Colonic mucosa (tissue), 4 donors: ENCODE measurements around the gene FBXW9. TPM values are rescaled to one million over a fixed set of nuclear protein-coding genes. Genes with fewer than 3 reads are reported as not detected.

Experiments
- DNase-seq: peaks from one replicate; pipeline ENCODE4 v3.0.0-alpha.2; 2020
- H3K27ac ChIP-seq: fragments of 200-600 bp; one replicate; pipeline ENCODE4 v1.8.0; 2021
- H3K27me3 ChIP-seq: fragments of 200-600 bp; one replicate; pipeline ENCODE4 v1.8.0; 2021
- H3K36me3 ChIP-seq: fragments of 200-600 bp; one replicate; pipeline ENCODE4 v1.8.0; 2021
- H3K4me1 ChIP-seq: fragments of 200-600 bp; one replicate; pipeline ENCODE4 v1.8.0; 2021; ENCODE audit warnings: mild to moderate bottlenecking
- H3K4me3 ChIP-seq: fragments of 200-600 bp; one replicate; pipeline ENCODE4 v1.8.0; 2021
- H3K9ac ChIP-seq, 2 donors: one replicate each; pipeline ENCODE4 v1.7.0; 2013; ENCODE audit warnings: control low read depth in 2 of 2, low read depth in 2 of 2, low read length in 2 of 2
- H3K9me3 ChIP-seq: fragments of 200-600 bp; one replicate; pipeline ENCODE4 v1.8.0; 2021
- CTCF ChIP-seq: fragments of 200-600 bp; IDR thresholded peaks from one replicate; pipeline ENCODE4 v1.8.0; 2022; ENCODE audit warnings: antibody characterized with exemption, mild to moderate bottlenecking
- intact Hi-C: fragments of 100-400 bp; cut with DNase I; formaldehyde crosslinking; loops from one replicate; pipeline ENCODE4 v1.14.1; 2022
- total RNA-seq, 2 donors: library from RNA; stranded (reverse); fragmentation: NEBNext Ultra II Directional in 1 of 2; extraction: Animal tissue kit (Norgen Biotek cat#: 25700) in 1 of 2; gene quantifications; one replicate each; pipeline ENCODE4 v1.2.1, GENCODE V29; 2021
- donor health status: healthy.
- donor health status: DM: no; HTN: no; CAD: no.
- donor health status: DM: no; HTN: no; CAD: no.

FBXW9 gene
- total RNA-seq, 2 donors from 2014 or later = 6.5 to 10.3 TPM

GRCh38 chr19:12641456-12641855 is 55.0 kb downstream of the FBXW9 start:
- intact Hi-C loops = no loop called here
- DNase-seq = no peak
- no peaks in the 10 kb centered on the region for H3K4me1 ChIP-seq
- H3K4me3 ChIP-seq = no peak overlapping the region
- H3K27ac ChIP-seq = no peak overlapping the region
- no peaks in the 10 kb centered on the region for H3K27me3 ChIP-seq
- TF ChIP-seq CTCF = no peak
- H3K9ac ChIP-seq = no peak overlapping the region
- H3K36me3 ChIP-seq = no peaks in the 10 kb centered on the region
- no peaks in the 10 kb centered on the region for H3K9me3 ChIP-seq

- peak; percentile 82 for TF ChIP-seq CTCF
- Histone ChIP-seq H3K4me3 (no peak overlapping the region), H3K27me3 (no peaks in the 10 kb centered on the region), H3K27ac (no peak overlapping the region), H3K9me3 (no peaks in the 10 kb centered on the region), H3K4me1 (no peaks in the 10 kb centered on the region), H3K9ac (no peak overlapping the region), H3K36me3 (no peaks in the 10 kb centered on the region)
- intact Hi-C loops = no loop called here
- peak; percentile 83 for DNase-seq
Measured at GRCh38 chr19:12639901-12640613, 56.4 kb downstream of the FBXW9 start.

Other genes with a start within 250 kb of the FBXW9 start
- 1 to 10 TPM; 1.3 to 2.0 TPM for gene ZNF709, start 211.8 kb downstream of the FBXW9 start, total RNA-seq
- 10 to 100 TPM; 14.8 to 17.4 TPM for gene ZNF564, start 145.1 kb downstream of the FBXW9 start, total RNA-seq
- gene ZNF490, start 85.8 kb downstream of the FBXW9 start, total RNA-seq = 1 to 10 TPM; 6.2 to 7.5 TPM
- 10 to 100 TPM; 17.9 to 20.5 TPM for gene ZNF791, start 85.7 kb downstream of the FBXW9 start, total RNA-seq
- 10 to 100 TPM; 51.7 to 67.4 TPM for gene MAN2B1, start 29.9 kb downstream of the FBXW9 start, total RNA-seq
- 10 to 100 TPM in 1 of 2 donors, 1 to 10 TPM in 1; 7.3 to 17.9 TPM for gene WDR83, start 29.8 kb downstream of the FBXW9 start, total RNA-seq
- 10 to 100 TPM; 66.2 to 87.5 TPM for gene DHPS, start 14.8 kb downstream of the FBXW9 start, total RNA-seq
- gene GNG14, start 8.6 kb downstream of the FBXW9 start, total RNA-seq = not detected
- 10 to 100 TPM; 46.7 to 65.5 TPM for gene TNPO2, start 27.3 kb upstream of the FBXW9 start, total RNA-seq
- gene TRIR, start 38.1 kb upstream of the FBXW9 start, total RNA-seq = 100 to 1,000 TPM; 130 to 217 TPM
- 10 to 100 TPM; 53.6 to 77.2 TPM for gene GET3, start 40.9 kb upstream of the FBXW9 start, total RNA-seq
- gene BEST2, start 55.2 kb upstream of the FBXW9 start, total RNA-seq = 10 to 100 TPM; 12.1 to 22.6 TPM
- gene HOOK2, start 78.9 kb upstream of the FBXW9 start, total RNA-seq = 10 to 100 TPM; 54.8 to 72.0 TPM
- 100 to 1,000 TPM; 113 to 173 TPM for gene JUNB, start 94.9 kb upstream of the FBXW9 start, total RNA-seq
- 100 to 1,000 TPM; 347 to 417 TPM for gene PRDX2, start 105.2 kb upstream of the FBXW9 start, total RNA-seq
- 10 to 100 TPM in 1 of 2 donors, 1 to 10 TPM in 1; 6.5 to 18.5 TPM for gene THSD8, start 105.4 kb upstream of the FBXW9 start, total RNA-seq
- 10 to 100 TPM in 1 of 2 donors, 1 to 10 TPM in 1; 8.8 to 44.8 TPM for gene RNASEH2A, start 110.0 kb upstream of the FBXW9 start, total RNA-seq
- under 1 TPM in 1 of 2 donors, not detected in 1; 0.35 TPM for gene RTBDN, start 137.9 kb upstream of the FBXW9 start, total RNA-seq
- 1 to 10 TPM in 1 of 2 donors, under 1 TPM in 1; 0.42 to 1.4 TPM for gene MAST1, start 141.9 kb upstream of the FBXW9 start, total RNA-seq
- 10 to 100 TPM; 29.0 to 33.5 TPM for gene DNASE2, start 184.8 kb upstream of the FBXW9 start, total RNA-seq
- under 1 TPM in 1 of 2 donors, not detected in 1; 0.25 TPM for gene KLF1, start 190.6 kb upstream of the FBXW9 start, total RNA-seq
- 10 to 100 TPM; 21.1 to 39.2 TPM for gene GCDH, start 194.5 kb upstream of the FBXW9 start, total RNA-seq
- gene SYCE2, start 222.7 kb upstream of the FBXW9 start, total RNA-seq = under 1 TPM in 1 of 2 donors, not detected in 1; 0.32 TPM
- gene FARSA, start 237.1 kb upstream of the FBXW9 start, total RNA-seq = 100 to 1,000 TPM in 1 of 2 donors, 10 to 100 TPM in 1; 46.9 to 111 TPM
- 1,000 to 10,000 TPM in 1 of 2 donors, 100 to 1,000 TPM in 1; 682 to 1,848 TPM for gene CALR, start 242.0 kb upstream of the FBXW9 start, total RNA-seq
- 100 to 1,000 TPM in 1 of 2 donors, 10 to 100 TPM in 1; 78.5 to 121 TPM for gene RAD23A, start 249.2 kb upstream of the FBXW9 start, total RNA-seq